ENCODE measurements around the gene DUSP11.

Gene DUSP11

GRCh38 chr2:73716543-73717250 is 63.2 kb downstream of the DUSP11 start:
- DNase-seq = no peak

- DNase-seq = no peak
These were observed 65.8 kb downstream of the DUSP11 start for GRCh38 chr2:73714091-73714490.

All from central memory CD4-positive, alpha-beta T cell (primary cell).